Forelimb muscle (tissue), 1 donor: ENCODE results near the gene GNA14. TPM values are rescaled to one million over a fixed set of nuclear protein-coding genes. Genes with fewer than 3 reads are reported as not detected.
"Not testable (repeated sequence)": the region's sequence is repeated elsewhere in the genome, so short reads cannot be mapped to it uniquely, and the experiment has no call there.

Experiments used
- DNase-seq: peaks from one replicate; pipeline ENCODE4 v3.0.0-alpha.2; 2013; ENCODE audit warnings: low read depth
- polyA plus RNA-seq: library from polyadenylated mRNA; unstranded; fragments of 120-200 nt; gene quantifications from one replicate; pipeline ENCODE4 v1.2.1, GENCODE V29; 2013; ENCODE audit not compliant: insufficient read length

Gene GNA14
- polyA plus RNA-seq, 1 donor: 3.6 TPM

DNA sequence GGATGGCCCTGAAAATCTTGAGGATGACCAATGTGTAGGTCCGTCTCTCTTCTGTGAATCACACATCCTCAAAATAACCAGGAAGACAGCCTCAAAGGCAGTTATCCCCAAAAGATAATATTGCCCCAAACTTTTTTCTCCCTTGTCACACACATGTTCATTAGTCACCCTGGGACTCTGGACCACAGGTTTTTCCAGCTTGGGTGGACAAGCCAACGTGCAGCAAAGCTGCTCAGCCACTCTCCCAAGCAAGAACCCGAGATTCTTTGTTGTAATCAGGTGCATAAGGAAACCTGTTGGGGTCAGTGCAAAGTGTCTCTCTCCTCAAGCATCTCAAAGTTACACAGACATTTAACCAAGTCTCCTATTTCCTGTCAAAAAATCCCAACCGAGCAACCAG, 196.6 kb downstream of the GNA14 start:
- no peak for DNase-seq

DNA sequence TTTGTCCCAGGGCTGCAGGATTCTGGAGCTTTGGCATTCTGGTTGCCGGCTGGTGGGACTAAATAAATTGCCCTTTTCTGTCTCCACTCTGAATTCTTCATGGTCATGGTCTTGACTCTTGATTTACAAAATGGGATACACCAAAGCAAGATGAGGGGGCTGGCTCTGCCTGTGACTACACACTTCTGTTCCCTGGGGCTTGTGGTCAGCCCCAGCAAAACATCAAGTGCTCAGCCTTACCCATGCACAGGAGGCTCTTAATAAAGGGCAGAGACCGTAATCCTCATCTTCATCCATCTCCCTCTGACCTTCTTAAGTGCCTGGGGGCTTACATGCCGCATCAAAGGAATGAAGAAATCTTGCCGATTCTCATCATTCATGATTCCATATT, 198.0 kb downstream of the GNA14 start:
- DNase-seq: no peak

DNA sequence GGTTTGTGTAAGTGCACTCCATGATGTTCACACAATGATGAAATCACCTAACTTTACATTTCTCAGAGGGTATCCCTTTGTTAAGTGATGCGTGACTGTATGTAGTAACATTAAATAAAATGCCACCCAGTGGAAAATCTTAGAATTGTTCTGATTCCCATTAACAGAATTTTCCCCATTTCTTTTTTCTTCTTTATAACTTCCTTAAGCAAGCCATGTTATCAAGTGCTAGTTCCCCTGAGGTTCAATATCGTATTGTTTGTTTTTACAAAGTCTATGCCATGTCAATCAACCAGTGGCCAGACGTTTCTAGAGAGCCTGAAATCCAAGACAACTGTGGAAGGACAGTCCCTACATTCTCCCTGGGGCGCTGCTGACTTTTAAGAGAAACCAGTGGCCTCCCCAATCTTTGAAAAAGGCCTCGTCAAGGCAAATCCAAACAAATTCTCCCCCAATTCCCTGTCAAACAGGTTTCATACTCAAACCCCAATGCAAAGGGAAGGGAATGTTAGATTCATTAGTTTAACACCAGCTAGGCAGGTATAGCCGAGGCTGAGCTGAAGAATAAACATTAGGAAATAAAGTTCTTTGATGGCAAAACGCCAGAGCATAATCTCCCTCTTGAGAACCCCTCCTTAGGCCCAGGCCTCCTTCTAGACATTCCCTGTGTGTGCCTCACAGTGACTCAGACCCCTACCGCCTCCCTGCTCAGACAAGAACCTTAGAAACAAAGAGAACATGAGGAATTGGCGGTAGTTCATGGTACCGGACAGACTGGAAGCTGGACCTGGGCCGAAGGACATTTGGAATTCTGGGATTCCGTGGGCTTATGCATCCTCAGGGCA, 198.7 kb downstream of the GNA14 start:
- no peak for DNase-seq

DNA sequence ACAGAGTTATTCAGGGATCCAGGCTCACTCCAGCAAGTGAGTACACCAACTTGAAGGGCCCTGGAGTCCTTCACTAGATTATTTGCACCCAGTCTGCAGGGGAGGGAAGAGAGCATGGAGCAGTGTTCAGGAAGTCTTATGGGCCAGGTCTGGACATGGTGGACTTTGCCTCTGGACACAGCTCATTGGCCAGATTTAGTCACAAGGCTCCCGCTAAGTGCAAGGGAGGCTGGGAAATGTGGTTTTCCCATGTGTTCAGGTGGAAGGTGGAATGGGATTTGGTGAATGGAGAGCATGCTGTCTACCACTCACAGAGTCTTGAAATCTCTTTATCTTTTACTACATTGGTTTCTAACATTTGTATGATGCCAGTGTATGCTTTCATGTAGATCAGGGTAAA, 200.5 kb downstream of the GNA14 start:
- no peak for DNase-seq

DNA sequence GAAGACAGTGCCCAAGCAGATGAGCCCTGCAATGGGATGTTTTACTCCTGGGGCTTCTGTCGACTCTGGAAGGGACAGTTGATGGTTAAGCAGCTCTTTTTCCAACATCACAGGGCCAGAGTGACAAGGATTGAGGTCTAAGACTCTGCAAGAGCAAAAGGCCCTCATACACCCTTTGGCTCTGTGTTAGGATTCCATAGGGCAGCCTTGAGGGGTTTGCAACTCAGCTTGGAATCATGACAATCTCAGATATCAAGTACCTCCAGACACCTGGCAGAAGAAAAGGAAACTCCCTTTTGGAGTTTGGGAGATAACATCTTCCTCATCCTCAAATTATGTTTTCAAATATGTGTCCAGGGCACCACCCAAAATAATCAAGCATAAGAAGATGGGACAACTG, 205.7 kb downstream of the GNA14 start:
- DNase-seq: no peak

DNA sequence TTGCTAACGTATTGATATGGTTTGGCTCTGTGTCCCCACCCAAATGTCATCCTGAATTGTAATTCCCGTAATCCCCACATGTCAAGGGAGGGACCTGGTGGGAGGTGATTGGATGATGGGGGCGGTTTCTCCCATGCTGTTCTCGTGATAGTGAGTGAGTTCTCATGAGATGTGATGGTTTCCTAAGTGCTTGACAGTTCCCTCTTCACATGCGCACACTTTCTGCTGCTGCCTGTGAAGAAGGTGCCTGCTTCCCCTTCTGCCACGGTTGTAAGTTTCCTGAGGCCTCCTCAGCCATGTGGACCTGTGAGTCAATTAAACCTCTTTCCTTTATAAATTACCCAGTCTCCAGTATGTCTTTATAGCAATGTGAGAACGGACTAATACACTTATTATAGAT, 207.0 kb downstream of the GNA14 start:
- not testable (repeated sequence) for DNase-seq

DNA sequence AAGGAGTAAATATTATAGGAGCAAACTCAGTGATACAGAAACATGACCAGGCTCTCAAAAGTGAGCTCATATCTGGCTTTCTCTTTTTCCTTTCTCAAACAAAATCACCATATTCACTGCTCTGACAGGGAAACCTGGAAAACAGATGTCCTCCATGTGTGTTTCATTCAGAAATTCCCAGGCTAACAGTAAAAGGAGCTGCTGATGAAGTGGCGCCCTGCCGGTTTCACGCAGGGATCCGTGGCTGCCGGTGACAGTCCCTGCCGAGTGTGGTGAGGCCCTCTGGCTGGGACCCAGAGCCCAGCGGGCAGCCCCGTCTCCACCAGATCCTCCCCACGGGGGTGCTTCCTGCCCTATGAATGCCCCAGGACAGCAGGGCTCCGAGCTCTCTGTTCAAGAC, 208.1 kb downstream of the GNA14 start:
- peak; percentile 73 for DNase-seq

DNA sequence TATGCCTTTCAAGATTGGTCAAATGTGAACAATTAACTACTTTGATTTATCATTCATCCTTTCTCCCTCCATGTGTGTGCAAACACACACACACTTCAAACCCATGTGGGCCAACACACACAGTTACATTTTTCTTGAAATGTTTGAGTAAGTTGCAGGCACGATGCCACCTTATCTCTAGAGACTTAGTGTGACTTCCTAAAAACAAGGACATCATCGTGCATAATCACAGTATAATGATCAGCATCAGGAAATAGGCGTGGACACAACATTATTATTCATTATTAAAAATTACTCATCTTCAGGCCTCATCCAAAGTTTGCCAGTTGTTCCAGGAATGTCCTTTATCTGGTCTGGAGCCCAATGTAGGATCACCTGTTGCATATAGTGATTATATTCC, 209.5 kb downstream of the GNA14 start:
- no peak for DNase-seq

DNA sequence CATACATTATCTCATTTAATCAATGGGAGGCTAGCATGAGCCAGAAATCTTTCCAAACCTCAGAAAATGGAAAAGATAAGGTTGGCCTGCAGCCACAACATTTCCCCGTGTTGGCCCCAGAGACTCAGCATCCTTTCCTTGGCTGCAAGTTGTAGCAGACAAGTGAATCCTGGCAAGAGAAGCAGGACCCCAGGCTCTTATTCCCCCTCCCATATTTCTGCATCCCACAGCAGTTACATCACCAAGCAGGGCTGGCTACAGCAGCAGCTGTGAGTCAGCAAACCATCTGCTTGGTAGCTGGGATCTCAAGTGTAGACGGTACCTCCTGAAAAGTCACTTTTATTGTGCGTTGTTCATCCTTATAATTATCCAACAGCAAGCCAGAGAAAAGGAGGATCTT, 212.4 kb downstream of the GNA14 start:
- no peak for DNase-seq

DNA sequence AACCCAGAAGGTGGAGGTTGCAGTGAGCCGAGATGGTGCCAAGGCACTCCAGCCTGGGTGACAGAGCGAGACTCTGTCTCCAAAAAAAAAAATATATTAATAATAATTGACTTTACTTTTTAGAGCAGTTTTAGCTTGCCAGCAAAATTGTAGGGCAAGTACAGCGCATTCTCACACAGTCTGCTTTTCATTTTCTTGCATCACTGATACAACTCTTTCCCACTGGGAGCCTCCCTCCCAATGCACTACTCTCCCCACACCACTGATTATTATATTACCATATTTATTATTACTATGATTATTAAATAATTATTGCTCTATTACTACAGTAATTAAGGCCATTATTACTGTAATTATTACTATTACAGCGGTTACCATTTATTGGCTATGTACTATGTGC, 212.8 kb downstream of the GNA14 start:
- no peak for DNase-seq

DNA sequence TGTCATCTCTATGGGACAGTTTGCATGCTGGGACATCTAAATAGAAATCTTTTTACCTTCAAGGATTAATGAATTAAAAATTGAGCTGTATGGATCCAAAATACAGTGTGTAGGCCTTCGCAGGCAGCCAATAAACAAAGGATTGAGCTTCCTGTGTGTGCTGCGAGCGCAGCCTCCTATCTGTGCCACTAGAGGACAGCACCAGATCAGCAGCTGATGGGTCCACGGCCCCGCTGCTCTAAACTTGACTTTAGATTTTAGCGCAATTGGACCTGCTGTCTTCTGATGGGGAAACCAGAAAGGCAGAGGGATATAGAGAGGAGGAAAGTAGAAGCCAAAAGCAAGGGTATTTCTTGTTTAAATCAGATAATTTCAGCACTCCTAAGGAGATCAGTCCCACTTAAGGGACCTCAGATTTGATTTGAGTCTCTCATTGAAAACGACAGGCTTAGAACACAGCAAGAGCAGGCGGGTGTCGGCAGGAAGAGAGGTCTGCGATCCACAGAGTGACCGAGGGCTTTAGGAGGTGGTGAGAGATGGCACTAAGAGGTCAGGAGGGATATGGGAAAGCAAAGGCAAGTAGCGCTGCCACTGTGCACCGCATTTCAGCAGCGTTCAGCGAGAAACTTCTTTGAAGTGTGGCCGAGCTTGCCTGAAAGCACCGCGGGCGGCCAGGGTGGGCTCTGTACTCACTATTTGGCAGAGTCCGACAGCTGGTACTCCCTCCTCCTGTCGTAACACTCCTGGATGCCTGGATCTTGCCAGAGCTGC, 214.3 kb downstream of the GNA14 start:
- DNase-seq: peak; percentile 51

DNA sequence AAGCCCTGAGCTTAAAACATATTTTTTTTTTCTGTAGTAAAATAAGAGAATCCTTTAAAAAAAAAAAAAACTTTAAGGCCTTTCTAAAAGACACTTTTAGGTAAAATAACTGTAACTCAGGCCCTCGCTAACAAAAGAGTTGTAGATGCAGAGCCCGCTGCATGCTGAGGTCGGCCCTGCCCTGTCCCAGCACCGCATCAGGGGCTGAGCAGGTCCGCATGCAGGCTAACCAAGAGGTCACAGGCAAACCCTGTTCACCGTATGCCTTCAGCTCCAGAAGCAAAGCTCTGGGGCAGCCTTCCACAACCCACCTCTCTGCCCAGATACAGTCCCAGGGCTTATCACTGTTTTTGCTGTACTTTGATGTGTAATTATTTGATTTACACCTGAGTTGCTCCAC, 216.1 kb downstream of the GNA14 start:
- no peak for DNase-seq

DNA sequence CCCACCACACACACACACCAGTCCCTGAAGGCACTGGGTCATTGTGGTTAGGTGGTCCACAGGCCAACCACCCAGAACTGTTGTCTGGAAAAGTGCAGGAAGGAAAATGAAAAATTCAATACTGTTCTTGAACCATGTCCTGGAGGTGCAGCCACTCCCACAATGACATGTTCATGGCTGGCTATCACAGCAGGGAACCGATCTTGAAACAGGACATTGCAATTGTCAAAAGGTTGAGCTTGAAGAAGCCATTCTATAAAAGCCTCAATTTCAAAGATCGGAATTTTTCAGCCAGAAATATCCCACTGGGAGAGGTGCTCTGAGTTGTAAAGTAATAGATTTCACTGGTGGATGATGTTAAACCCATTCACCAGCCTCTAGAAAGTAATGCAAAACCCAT, 218.2 kb downstream of the GNA14 start:
- no peak for DNase-seq

DNA sequence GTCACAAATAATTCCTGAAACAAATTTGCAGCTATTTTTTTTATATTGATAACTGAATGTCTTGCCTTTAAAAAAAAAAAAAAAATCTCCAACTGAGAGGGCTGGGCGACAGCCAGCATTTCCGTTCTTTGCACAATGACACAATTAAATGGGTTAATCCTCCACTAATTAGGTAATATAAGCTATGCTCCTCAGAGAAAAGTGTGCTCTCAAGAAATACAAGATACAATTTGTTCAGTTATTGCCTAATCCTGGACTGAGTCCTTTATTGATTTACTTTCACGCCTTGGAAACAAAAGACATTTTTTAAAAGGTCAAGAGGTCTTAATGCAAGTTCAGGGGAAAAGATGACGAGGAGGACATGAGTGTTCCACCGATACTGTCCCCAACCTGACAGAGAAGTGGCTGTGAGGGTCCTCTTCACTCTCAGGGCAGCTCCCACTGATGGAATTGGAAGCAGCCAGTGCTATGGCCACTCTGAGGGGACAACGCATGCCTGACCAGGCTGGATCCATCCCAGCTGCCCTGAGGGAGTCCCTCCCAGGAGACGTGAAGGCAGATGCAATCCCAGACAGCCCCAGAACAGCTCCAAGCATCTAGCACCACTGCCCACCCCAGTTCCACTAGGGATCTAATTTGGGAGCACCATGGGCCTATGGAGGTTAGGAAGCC, 220.7 kb downstream of the GNA14 start:
- DNase-seq: no peak

DNA sequence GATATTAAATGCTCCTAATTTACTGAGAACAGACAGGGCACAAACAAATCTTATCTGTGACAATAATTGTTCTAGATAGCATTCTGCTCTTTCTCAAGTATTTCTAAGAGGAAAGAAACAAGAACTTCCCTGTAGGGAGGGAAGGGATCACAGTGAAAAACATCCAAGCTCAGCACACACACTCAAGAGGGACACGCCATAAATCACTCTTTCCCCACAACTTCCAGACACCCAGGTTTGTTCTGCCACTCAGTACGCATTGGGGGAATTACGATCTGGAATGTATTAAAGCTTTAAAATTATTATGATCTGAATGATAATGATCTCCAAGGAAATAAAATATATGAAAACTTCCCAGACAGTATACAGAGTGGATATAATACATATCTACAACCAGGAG, 221.4 kb downstream of the GNA14 start:
- DNase-seq: no peak

DNA sequence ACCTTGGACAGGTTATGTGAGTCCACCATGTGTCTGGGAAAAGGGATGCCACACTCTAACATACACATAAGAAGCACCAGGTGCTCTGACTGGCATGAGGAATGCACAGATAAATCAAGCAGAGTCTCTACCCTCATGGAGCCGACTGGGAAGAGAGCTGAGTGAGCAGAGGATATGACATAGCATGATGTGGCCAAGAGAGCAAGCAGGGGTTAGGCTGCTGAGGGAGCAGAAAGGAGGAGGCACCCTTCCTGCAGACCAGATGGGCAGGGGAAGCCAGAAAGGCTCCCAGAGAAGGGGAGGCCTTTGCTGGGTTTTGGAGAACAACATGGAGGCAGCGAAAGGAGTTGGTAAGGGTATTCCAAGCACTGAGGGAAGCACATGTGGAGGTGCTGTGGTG, 223.1 kb downstream of the GNA14 start:
- no peak for DNase-seq

DNA sequence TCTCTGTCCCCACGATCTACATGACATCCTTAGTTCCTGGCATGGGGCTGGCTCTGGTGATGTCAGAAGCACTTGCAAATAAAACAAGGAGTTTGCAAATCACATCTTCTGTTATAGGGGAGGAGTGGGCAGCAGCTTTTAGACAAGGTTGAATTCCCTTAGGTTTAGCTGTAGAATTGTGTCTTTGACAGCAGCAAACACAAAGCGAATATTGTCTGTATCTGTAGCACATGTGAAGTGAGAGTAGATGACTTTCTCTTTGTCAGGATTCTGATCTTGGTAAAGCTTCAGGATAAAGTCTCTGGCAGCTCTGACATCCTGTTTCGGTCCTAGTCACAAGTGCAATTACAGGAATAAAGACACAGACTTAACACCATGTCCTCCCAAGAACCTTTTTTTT, 224.3 kb downstream of the GNA14 start:
- no peak for DNase-seq

DNA sequence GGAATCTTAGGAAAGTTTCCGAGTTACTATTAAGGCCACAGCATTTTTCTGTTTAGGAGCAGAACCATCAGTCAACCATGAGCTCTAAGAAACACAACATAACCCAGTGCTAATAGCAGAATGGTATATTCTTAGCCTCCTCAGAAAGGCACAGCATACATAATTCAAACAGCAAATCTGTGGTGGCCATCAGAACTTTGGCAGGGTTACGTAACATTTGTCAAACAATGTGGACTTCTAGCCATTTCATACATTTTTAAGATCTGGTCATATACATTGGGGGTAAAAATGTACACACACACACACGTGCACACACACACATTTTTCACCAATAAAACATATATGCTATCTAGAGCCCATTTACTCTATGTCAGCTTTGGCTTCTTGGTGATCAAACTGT, 225.2 kb downstream of the GNA14 start:
- no peak for DNase-seq

DNA sequence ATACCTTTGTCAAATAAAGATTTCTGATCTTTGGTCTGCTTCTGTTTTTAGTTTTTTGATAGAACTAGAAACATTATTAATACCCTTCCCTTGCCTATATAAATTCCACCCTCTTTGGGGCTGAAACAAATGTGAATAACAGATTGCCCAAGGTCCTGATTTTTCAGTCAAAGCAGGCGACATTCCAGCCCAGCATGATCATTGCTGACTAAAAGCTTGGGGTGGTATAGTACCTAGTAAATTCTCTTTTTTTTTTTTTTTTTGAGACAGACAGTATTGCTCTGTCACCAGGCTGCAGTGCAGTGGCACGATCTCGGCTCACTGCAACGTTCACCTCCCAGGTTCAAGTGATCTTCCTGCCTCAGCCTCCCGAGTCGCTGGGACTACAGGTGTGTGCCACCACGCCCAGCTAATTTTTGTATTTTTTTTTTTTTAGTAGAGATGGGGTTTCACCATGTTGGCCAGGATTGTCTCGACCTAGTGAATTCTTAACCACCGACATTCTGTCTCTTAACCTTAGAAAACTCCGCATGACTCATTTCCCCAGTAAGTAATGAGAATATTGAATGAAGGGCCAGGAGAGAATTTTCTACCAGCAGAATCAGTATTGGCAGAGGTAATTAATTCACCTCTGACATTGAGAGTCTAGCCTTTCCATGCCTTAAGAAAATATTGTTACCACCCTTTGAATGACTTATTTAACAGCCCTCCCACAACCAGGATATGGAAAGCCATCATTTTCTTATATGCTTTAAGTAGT, 226.4 kb downstream of the GNA14 start:
- no peak for DNase-seq

DNA sequence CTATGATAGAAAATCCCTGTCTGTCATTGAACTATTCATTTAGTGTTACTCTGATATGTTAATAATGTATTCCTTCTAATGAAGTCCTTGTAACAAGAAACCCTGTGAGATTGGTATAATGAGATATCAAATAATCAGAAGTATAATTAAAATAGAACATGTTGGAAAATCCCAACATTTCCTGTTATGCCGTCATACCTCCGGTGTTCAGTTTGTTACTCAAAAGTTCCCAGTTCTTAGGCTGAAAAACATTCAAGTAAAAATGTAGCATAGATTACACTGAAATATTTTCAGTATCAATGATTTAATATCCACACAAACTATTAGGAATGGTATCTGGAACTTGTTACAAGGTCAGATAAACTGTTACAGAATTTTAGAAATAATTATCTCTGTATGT, 227.5 kb downstream of the GNA14 start:
- DNase-seq: no peak

DNA sequence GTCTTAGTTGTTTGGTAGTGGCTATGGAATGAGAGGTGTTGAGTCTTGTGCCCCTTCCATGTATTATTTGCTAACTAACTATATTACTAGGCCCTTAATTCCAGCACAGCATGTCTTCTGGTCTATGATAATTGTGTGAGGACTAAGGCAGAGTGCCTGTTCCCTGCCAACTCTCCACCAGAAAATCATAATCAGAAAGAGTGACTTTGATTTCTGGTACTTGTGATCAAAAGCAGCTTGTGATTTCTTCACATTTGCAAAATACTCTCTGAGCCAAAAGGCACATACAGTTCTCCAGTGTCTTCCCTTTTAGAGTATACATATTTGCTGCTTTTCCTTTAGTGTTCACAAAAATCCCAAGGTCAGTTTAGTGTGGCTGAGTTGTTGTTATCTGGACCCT, 229.9 kb downstream of the GNA14 start:
- DNase-seq: no peak

DNA sequence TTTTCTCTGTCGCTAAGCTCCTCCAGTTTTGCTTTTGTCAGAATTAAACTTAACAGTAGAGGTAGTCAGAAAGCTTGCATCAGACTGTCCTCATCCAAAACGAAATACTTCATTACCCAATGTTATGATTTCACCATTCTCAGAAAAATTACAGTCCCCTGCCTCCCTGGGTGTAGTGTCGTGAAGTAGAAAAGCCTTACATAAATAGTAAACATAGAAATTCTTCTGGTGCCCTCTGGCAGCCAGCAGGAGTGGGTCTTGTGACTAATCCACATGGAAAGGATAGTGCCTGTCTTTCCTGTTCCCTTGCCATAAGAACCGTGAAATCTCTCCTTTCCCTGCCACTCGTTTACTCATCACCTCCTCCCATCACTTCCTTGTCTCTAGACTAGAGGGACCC, 230.6 kb downstream of the GNA14 start:
- DNase-seq: no peak
